ENCODE measurements around the gene RNF214. TPM values are rescaled to one million over a fixed set of nuclear protein-coding genes. Genes with fewer than 3 reads are reported as not detected.
A peak's percentile ranks its signal among the peaks of the same experiment; 100 is the strongest.

The RNF214 gene
- total and polyA plus RNA-seq, 7 experiments from 2014 or later: 9.7 to 36.0 (median 20.8) TPM

DNA sequence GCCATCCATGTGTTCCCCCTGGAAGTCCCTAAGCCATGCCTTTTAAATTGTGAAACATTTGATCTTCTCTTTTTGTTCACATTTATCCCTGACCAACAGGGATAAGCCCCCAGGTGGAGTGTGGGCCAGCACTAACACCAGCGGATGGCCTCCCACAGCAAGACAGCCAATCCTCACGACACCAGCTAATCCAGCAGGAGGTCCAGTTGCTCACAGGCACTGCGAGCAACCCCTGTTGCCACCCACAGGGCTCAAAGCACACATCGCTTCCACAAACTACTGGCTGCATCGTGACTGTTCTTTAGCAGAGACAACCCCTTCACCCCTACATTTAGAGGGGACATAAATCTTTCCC is 2.6 kb upstream of the RNF214 start:
- Histone ChIP-seq H3K27ac (ENCODE audit: low read depth, low read length) (peak overlapping the region; percentile 97), H3K9me3 (ENCODE audit: control insufficient read depth in 2 of 3, low read length in 3 of 3) (no peaks in the 10 kb centered on the region), H3K4me1 (ENCODE audit: control insufficient read depth in 2 of 2, insufficient read depth in 2 of 2, low read length in 2 of 2) (peaks cover 39 to 40% of the 10 kb centered on the region in 2 donors), H3K27me3 (ENCODE audit: control insufficient read depth in 2 of 2, insufficient read depth in 2 of 2, low read length in 2 of 2) (no peaks in the 10 kb centered on the region), H3K4me3 (ENCODE audit: low read length) (peak overlapping the region; percentile 96), H3K36me3 (ENCODE audit: control insufficient read depth in 2 of 3, insufficient read depth in 3 of 3, low read length in 3 of 3) (peaks cover 29 to 59% (median 30%) of the 10 kb centered on the region in 3 experiments)
- CTCF ChIA-PET: no interaction called here
- POLR2A ChIA-PET: interaction anchor here (1.0 to 4.3 kb wide), 9 partner anchors 10 to 457 kb away, joined by 3 to 37 read pairs (median 7); partner anchors contain the start of genes BUD13, PAFAH1B2, SIDT2 and ZPR1
- Mint-ChIP-seq H3K36me3 (peaks cover 11 to 37% (median 26%) of the 10 kb centered on the region in 5 donors), H3K27me3 (no peaks in the 10 kb centered on the region), H3K27ac (peak overlapping the region; percentile 92 to 99 (median 97)), H3K4me3 (peak overlapping the region; percentile 87 to 100 (median 96)), H3K9me3 (no peaks in the 10 kb centered on the region), H3K4me1 (peaks cover 47 to 65% (median 53%) of the 10 kb centered on the region in 7 donors)
- DNase-seq (no peak), ATAC-seq (no peak)
- intact Hi-C loops (cut with micrococcal nuclease): loop anchor here (1.0 to 5.0 kb wide), 9 partner anchors 17 to 1872 kb away; partner anchors contain the start of genes APOA1 (in 1 of the 2), DPAGT1 (in 1 of the 2), KMT2A (in 1 of the 2) and SIDT2 (in 1 of the 2)

DNA sequence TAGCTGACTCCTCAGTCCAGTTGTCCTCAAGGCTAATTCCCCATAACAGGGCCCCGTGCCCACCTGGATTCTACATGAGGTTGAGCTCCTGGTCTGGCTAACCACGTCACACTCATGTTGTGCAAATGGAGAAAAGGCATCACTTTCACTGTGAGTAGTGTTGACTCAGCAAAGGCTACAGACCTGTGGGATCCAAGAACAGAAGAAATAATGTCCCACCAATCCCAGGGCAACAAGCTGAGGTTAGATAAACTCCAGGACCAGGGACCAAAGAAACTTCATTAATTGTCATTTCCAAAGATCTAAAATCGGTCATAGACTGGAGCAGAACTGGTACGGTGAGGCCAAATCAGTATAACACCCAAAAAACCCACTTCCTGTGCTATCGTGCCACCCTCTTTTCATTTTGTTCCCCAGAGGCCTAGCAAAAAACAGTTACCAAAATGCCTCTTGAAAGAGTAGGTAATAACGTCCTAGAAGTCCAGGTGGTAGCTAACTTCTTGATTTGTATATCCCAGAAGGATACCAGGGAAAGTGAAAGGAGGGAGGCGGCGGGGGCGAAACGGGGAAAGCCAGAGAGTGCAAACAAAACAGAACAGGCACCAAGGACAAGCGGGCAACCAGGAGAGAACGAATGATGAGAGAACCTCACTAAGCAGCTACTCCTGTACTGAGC is 2.0 kb upstream of the RNF214 start:
- Mint-ChIP-seq H3K4me3 (peak overlapping the region; percentile 87 to 100 (median 96)), H3K36me3 (peaks cover 8 to 35% (median 26%) of the 10 kb centered on the region in 5 donors), H3K4me1 (peaks cover 47 to 65% (median 53%) of the 10 kb centered on the region in 7 donors), H3K9me3 (no peaks in the 10 kb centered on the region), H3K27me3 (no peaks in the 10 kb centered on the region), H3K27ac (peak overlapping the region; percentile 92 to 99 (median 97))
- POLR2A ChIA-PET: interaction anchor here (1.0 to 4.3 kb wide), 10 partner anchors 11 to 457 kb away, joined by 3 to 37 read pairs (median 7); partner anchors contain the start of genes BUD13, PAFAH1B2, SIDT2 and ZPR1
- peak in 8 of 9 donors; percentile 51 to 73 (median 64) for DNase-seq
- H3K4me3 ChIP-seq (ENCODE audit: low read length): peak overlapping the region; percentile 96
- ATAC-seq: peak; percentile 42
- no peaks in the 10 kb centered on the region for H3K27me3 ChIP-seq (ENCODE audit: control insufficient read depth in 2 of 2, insufficient read depth in 2 of 2, low read length in 2 of 2)
- intact Hi-C loops (cut with micrococcal nuclease): loop anchor here in 1 of 2 donors (1.0 to 5.0 kb wide), 7 partner anchors 18 to 1872 kb away; partner anchors contain the start of genes DPAGT1, KMT2A, SIDT2 and SIK3
- peaks cover 39 to 40% of the 10 kb centered on the region in 2 donors for H3K4me1 ChIP-seq (ENCODE audit: control insufficient read depth in 2 of 2, insufficient read depth in 2 of 2, low read length in 2 of 2)
- peak overlapping the region; percentile 97 for H3K27ac ChIP-seq (ENCODE audit: low read depth, low read length)
- H3K9me3 ChIP-seq (ENCODE audit: control insufficient read depth in 2 of 3, low read length in 3 of 3): no peaks in the 10 kb centered on the region
- CTCF ChIA-PET: interaction anchor here (0.6 to 1.6 kb wide), 4 partner anchors 19 to 394 kb away, joined by 3 to 6 read pairs (median 4); no protein-coding TSS in a partner anchor
- peaks cover 29 to 54% (median 30%) of the 10 kb centered on the region in 3 experiments for H3K36me3 ChIP-seq (ENCODE audit: control insufficient read depth in 2 of 3, insufficient read depth in 3 of 3, low read length in 3 of 3)

DNA sequence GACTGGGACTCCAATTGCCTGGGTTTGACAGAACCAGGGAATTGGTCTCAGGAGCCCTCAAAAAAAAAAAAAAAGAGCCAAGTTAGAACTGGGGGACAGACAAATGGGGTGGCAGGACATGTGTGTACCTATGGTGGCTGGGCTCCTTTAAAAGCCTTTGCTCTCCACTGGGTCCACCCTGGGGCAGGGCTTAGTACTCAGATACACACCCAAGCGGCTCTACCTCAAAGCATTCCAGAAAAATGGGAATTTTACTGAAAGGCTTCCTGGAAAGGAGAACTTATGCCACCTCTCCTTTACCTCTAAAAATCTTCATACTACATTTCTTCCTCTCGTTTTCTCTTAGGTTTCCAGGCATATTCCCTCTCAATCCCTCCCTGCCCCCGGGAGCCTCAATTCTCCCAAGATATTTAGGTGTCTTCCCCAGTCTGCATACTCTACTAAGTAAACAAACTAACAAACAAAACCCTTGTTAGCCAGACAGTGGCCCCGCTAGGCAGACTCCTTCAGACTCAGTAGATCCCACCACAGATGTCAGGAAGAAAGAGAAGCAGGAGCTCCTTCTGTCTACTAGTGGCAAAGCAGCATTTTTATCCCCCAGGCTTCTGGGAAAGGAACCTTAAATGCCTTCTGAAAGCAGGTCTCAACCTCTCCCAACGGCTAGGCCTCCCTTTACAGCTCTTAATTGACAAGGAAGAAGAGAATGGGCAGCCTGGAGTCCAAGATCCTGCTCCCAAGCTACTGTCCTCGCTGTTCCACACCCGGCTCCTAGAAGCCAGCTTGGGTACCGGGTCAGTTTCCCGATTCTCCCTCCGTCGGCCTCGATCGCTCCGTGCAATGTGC is 1.3 kb upstream of the RNF214 start:
- peak overlapping the region; percentile 96 for H3K4me3 ChIP-seq (ENCODE audit: low read length)
- CTCF ChIA-PET: interaction anchor here (0.6 to 1.6 kb wide), 6 partner anchors 10 to 485 kb away, joined by 3 to 7 read pairs (median 4); no protein-coding TSS in a partner anchor
- H3K36me3 ChIP-seq (ENCODE audit: control insufficient read depth in 2 of 3, insufficient read depth in 3 of 3, low read length in 3 of 3): peaks cover 24 to 46% (median 29%) of the 10 kb centered on the region in 3 experiments
- Mint-ChIP-seq H3K9me3 (no peaks in the 10 kb centered on the region), H3K4me1 (peaks cover 46 to 65% (median 53%) of the 10 kb centered on the region in 7 donors), H3K36me3 (peaks cover 7 to 31% (median 26%) of the 10 kb centered on the region in 5 donors), H3K4me3 (peak overlapping the region; percentile 87 to 100 (median 96)), H3K27me3 (no peaks in the 10 kb centered on the region), H3K27ac (peak overlapping the region; percentile 92 to 99 (median 97))
- no peak for ATAC-seq
- H3K27ac ChIP-seq (ENCODE audit: low read depth, low read length): peak overlapping the region; percentile 97
- H3K4me1 ChIP-seq (ENCODE audit: control insufficient read depth in 2 of 2, insufficient read depth in 2 of 2, low read length in 2 of 2): peaks cover 39 to 40% of the 10 kb centered on the region in 2 donors
- no peak for DNase-seq
- H3K9me3 ChIP-seq (ENCODE audit: control insufficient read depth in 2 of 3, low read length in 3 of 3): no peaks in the 10 kb centered on the region
- intact Hi-C loops (cut with micrococcal nuclease): loop anchor here in 1 of 2 donors (1.0 to 5.0 kb wide), 7 partner anchors 18 to 1871 kb away; partner anchors contain the start of genes DPAGT1, KMT2A, SIDT2 and SIK3
- POLR2A ChIA-PET: interaction anchor here (0.8 to 4.3 kb wide), 12 partner anchors 9 to 460 kb away, joined by 3 to 37 read pairs (median 6); partner anchors contain the start of genes BUD13, CEP164, PAFAH1B2 and SIDT2
- H3K27me3 ChIP-seq (ENCODE audit: control insufficient read depth in 2 of 2, insufficient read depth in 2 of 2, low read length in 2 of 2): no peaks in the 10 kb centered on the region

DNA sequence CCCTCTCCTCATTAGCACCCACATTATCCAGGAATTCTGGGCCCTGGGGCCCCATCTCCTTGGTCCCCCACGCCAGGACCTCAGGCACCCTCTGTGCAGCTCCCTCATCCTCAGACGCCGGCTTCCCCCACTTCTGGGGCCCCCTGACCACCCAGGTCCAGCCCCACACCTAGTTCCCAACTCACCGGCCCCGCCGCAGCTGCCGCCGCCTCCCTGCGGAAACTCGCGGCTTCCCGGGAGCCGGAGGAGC is 704 bp upstream of the RNF214 start, which contains the start of gene PCSK7:
TSS of gene PCSK7 (minus strand) at position 232 of the 250 bp plus-strand sequence. CDS start 2,229 bp downstream, outside the sequence.
- peak within 1 kb of the TSS; percentile 97 for H3K27ac ChIP-seq (ENCODE audit: low read depth, low read length)
- Mint-ChIP-seq H3K4me1 (peaks cover 41 to 59% (median 51%) of the 10 kb centered on the region in 7 donors), H3K4me3 (peak within 1 kb of the TSS; percentile 91 to 100 (median 98)), H3K9me3 (no peaks in the 10 kb centered on the region), H3K27me3 (no peaks in the 10 kb centered on the region), H3K36me3 (peaks cover 3 to 33% (median 22%) of the 10 kb centered on the region in 5 donors), H3K27ac (peak within 1 kb of the TSS; percentile 94 to 100 (median 99))
- peaks cover 21 to 41% (median 26%) of the 10 kb centered on the region in 3 experiments for H3K36me3 ChIP-seq (ENCODE audit: control insufficient read depth in 2 of 3, insufficient read depth in 3 of 3, low read length in 3 of 3)
- H3K4me3 ChIP-seq (ENCODE audit: low read length): peak within 1 kb of the TSS; percentile 96
- POLR2A ChIA-PET: interaction anchor here (0.8 to 3.8 kb wide), 9 partner anchors 10 to 461 kb away, joined by 3 to 37 read pairs (median 5); partner anchors contain the start of genes BUD13, CEP164, PAFAH1B2 and SIDT2
- no peak for ATAC-seq
- peak in 1 of 9 donors; percentile 45 for DNase-seq
- no peaks in the 10 kb centered on the region for H3K27me3 ChIP-seq (ENCODE audit: control insufficient read depth in 2 of 2, insufficient read depth in 2 of 2, low read length in 2 of 2)
- peaks cover 35 to 36% of the 10 kb centered on the region in 2 donors for H3K4me1 ChIP-seq (ENCODE audit: control insufficient read depth in 2 of 2, insufficient read depth in 2 of 2, low read length in 2 of 2)
- intact Hi-C loops (cut with micrococcal nuclease): loop anchor here (1.0 to 5.0 kb wide), 10 partner anchors 19 to 1871 kb away; partner anchors contain the start of genes CEP164 (in 2 of the 2), PAFAH1B2 (in 2 of the 2), BUD13 (in 1 of the 2) and DPAGT1 (in 1 of the 2)
- no peaks in the 10 kb centered on the region for H3K9me3 ChIP-seq (ENCODE audit: control insufficient read depth in 2 of 3, low read length in 3 of 3)
- CTCF ChIA-PET: interaction anchor here (1.5 to 1.6 kb wide), 2 partner anchors 10 to 21 kb away, joined by 4 to 7 read pairs; no protein-coding TSS in a partner anchor

DNA sequence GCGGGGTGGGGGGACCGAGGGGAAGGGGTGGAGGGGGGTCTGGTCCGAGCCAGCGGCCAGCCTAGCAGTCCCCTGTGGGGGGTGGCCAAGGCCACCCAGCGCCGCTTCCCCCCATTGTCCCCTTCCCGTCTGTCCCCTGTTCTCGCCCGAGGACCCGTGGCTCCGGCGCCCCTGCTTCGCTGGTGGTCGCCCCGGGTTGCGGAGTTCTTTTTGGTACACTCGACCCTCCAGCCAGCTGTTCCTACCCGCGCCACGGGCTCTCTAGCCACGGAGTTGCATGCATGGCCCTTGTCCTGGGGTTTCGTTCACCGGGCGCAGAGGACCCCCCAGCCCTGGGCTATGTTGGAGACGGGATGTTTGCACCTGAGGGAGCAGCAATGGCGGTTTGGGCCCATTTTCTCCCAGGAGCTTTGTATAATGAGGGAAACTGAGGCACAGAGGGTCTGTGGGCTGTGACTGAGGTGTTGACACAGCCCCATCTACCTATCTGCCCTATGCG is 489 bp downstream of the RNF214 start:
- peak overlapping the region; percentile 97 for H3K27ac ChIP-seq (ENCODE audit: low read depth, low read length)
- H3K36me3 ChIP-seq (ENCODE audit: control insufficient read depth in 2 of 3, insufficient read depth in 3 of 3, low read length in 3 of 3): peaks cover 14 to 29% (median 16%) of the 10 kb centered on the region in 3 experiments
- ChIA-PET CTCF (no interaction called here), POLR2A (interaction anchor here (0.5 to 3.8 kb wide), 3 partner anchors 50 to 397 kb away, joined by 4 to 37 read pairs (median 5); partner anchors contain the start of gene SIDT2)
- ATAC-seq (no peak), DNase-seq (peak in 1 of 9 donors; percentile 39)
- H3K4me1 Mint-ChIP-seq: peaks cover 39 to 50% (median 47%) of the 10 kb centered on the region in 7 donors
- H3K27me3 ChIP-seq (ENCODE audit: control insufficient read depth in 2 of 2, insufficient read depth in 2 of 2, low read length in 2 of 2): no peaks in the 10 kb centered on the region
- intact Hi-C loops (cut with micrococcal nuclease): loop anchor here (1.0 to 5.0 kb wide), 8 partner anchors 55 to 1869 kb away; partner anchors contain the start of genes CEP164 (in 2 of the 2), PAFAH1B2 (in 2 of the 2), BUD13 (in 1 of the 2) and DPAGT1 (in 1 of the 2)
- H3K4me1 ChIP-seq (ENCODE audit: control insufficient read depth in 2 of 2, insufficient read depth in 2 of 2, low read length in 2 of 2): peaks cover 32 to 33% of the 10 kb centered on the region in 2 donors
- H3K36me3 Mint-ChIP-seq: peaks cover 3 to 26% (median 19%) of the 10 kb centered on the region in 5 donors
- H3K27me3 Mint-ChIP-seq: no peaks in the 10 kb centered on the region
- H3K27ac Mint-ChIP-seq: peak overlapping the region; percentile 84 to 96 (median 89)
- H3K9me3 ChIP-seq (ENCODE audit: control insufficient read depth in 2 of 3, low read length in 3 of 3): no peaks in the 10 kb centered on the region
- no peaks in the 10 kb centered on the region for H3K9me3 Mint-ChIP-seq
- H3K4me3 Mint-ChIP-seq: peak overlapping the region; percentile 80 to 91 (median 86)
- H3K4me3 ChIP-seq (ENCODE audit: low read length): peak overlapping the region; percentile 65
